Cardiac muscle cell (in vitro differentiated cells and primary cell): ENCODE measurements around the gene MYO1E. TPM values are rescaled to one million over a fixed set of nuclear protein-coding genes. Genes with fewer than 3 reads are reported as not detected.

Experiments used
- DNase-seq, 2 donors: peaks; one replicate each; pipeline versions ENCODE4 v3.0.0 to v3.0.0-alpha.2; 2010 to 2017; ENCODE audit warnings: low read depth in 1 of 2, low spot score in 1 of 2
- H3K27ac ChIP-seq: fragments of 200-600 bp; sonication (generic); 2 replicates; pipeline ENCODE4 v1.5.1; 2016
- H3K27me3 ChIP-seq: fragments of 200-600 bp; sonication (generic); 2 replicates; pipeline ENCODE4 v1.6.0; 2016; ENCODE audit warnings: control low read depth
- H3K36me3 ChIP-seq: fragments of 200-600 bp; sonication (generic); 2 replicates; pipeline ENCODE4 v1.5.1; 2016; ENCODE audit warnings: control low read depth
- H3K4me1 ChIP-seq: fragments of 200-600 bp; sonication (generic); 2 replicates; pipeline ENCODE4 v1.8.1; 2017; ENCODE audit warnings: low read depth, mild to moderate bottlenecking, mixed run types
- H3K4me3 ChIP-seq: fragments of 200-600 bp; sonication (generic); 2 replicates; pipeline ENCODE4 v1.5.1; 2016; ENCODE audit warnings: mild to moderate bottlenecking
- H3K9me3 ChIP-seq: fragments of 200-600 bp; sonication (generic); 2 replicates; pipeline ENCODE4 v1.5.1; 2017; ENCODE audit warnings: low read depth, mild to moderate bottlenecking, control low read depth
- CTCF ChIP-seq: IDR thresholded peaks from 2 replicates; pipeline ENCODE4 v1.5.1; 2012; ENCODE audit warnings: low read depth, mild to moderate bottlenecking, low read length
- polyA plus RNA-seq: library from polyadenylated mRNA; unstranded; fragments of >200 nt; fragmentation: Nextera tagmentation; extraction: Ambion mirVana; gene quantifications from 2 replicates; pipeline ENCODE4 v1.2.1, GENCODE V29; 2016
- total RNA-seq: library from RNA; depleted of rRNA; stranded (reverse); fragments of >200 nt; gene quantifications from 2 replicates; pipeline ENCODE4 v1.2.3, GENCODE V29; 2016

MYO1E gene
- total and polyA plus RNA-seq, 2 experiments from 2014 or later = 22.0 to 27.7 TPM

GRCh38 chr15:59221511-59222505 lies 150.9 kb downstream of the MYO1E start:
- Histone ChIP-seq H3K4me3 (no peak overlapping the region), H3K36me3 (no peaks in the 10 kb centered on the region), H3K27me3 (no peaks in the 10 kb centered on the region), H3K9me3 (no peaks in the 10 kb centered on the region), H3K27ac (no peak overlapping the region), H3K4me1 (peaks cover 3% of the 10 kb centered on the region)
- TF ChIP-seq CTCF = no peak
- DNase-seq = peak in 1 of 2 donors; percentile 75

- peaks cover 3% of the 10 kb centered on the region for H3K4me1 ChIP-seq
- no peaks in the 10 kb centered on the region for H3K36me3 ChIP-seq
- no peak overlapping the region for H3K27ac ChIP-seq
- no peak for TF ChIP-seq CTCF
- H3K9me3 ChIP-seq = no peaks in the 10 kb centered on the region
- H3K27me3 ChIP-seq = no peaks in the 10 kb centered on the region
- no peak overlapping the region for H3K4me3 ChIP-seq
- DNase-seq = no peak
Measured at GRCh38 chr15:59218710-59219109, 154.0 kb downstream of the MYO1E start.

- no peak for DNase-seq
- TF ChIP-seq CTCF = no peak
- Histone ChIP-seq H3K4me3 (no peak overlapping the region), H3K4me1 (no peaks in the 10 kb centered on the region), H3K27me3 (no peaks in the 10 kb centered on the region), H3K36me3 (no peaks in the 10 kb centered on the region), H3K9me3 (no peaks in the 10 kb centered on the region), H3K27ac (no peak overlapping the region)
Measured at GRCh38 chr15:59217876-59218498, 154.7 kb downstream of the MYO1E start.

- TF ChIP-seq CTCF = no peak
- Histone ChIP-seq H3K4me3 (no peak overlapping the region), H3K27me3 (no peaks in the 10 kb centered on the region), H3K36me3 (no peaks in the 10 kb centered on the region), H3K4me1 (no peaks in the 10 kb centered on the region), H3K27ac (no peak overlapping the region), H3K9me3 (no peaks in the 10 kb centered on the region)
- DNase-seq = no peak
Measured at GRCh38 chr15:59216911-59217310, 155.8 kb downstream of the MYO1E start.

- TF ChIP-seq CTCF = no peak
- H3K4me1 ChIP-seq = no peaks in the 10 kb centered on the region
- no peak overlapping the region for H3K27ac ChIP-seq
- no peaks in the 10 kb centered on the region for H3K27me3 ChIP-seq
- peaks cover under 1% of the 10 kb centered on the region for H3K36me3 ChIP-seq
- no peaks in the 10 kb centered on the region for H3K9me3 ChIP-seq
- DNase-seq = no peak
- H3K4me3 ChIP-seq = no peak overlapping the region
Measured at GRCh38 chr15:59210186-59210585, 162.5 kb downstream of the MYO1E start.
